GM19468 (cell line): ENCODE measurements around the gene ZNF804A.

Source experiments
- ATAC-seq: cut with Tn5 transposase; IDR thresholded peaks from one replicate; pipeline ENCODE4 v1.9.1; 2021; ENCODE audit warnings: mild to moderate bottlenecking, moderate library complexity, moderate number of reproducible peaks; ENCODE audit not compliant: unreplicated experiment; ENCODE audit errors: extremely low read depth

The ZNF804A gene

GRCh38 chr2:184598316-184599053, at the start of gene ZNF804A:
Gene ZNF804A (plus strand): TSS chr2:184598529. CDS start chr2:184598960, 431 bp downstream.
- peak; percentile 89 for ATAC-seq

DNA sequence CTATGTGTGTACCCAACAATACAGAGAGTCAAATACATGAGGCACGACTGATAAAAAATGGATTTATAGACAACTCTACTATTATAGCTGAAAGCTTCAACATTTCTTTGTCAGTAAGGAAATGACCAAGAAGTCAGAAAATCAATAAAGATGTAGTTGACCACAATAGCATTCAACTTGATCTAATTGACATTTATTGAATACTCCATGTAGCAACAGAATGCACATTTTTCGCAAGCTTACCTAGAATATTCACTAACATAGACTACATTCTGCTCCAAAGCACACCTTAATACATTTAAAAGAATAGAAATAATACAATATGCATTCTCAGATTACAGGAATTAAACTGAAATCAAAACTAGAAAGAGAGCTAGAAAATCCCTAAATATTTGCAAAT, 49.2 kb upstream of the ZNF804A start:
- no peak for ATAC-seq

- ATAC-seq = no peak
Observed at GRCh38 chr2:184551626-184552025, 46.7 kb upstream of the ZNF804A start.

DNA sequence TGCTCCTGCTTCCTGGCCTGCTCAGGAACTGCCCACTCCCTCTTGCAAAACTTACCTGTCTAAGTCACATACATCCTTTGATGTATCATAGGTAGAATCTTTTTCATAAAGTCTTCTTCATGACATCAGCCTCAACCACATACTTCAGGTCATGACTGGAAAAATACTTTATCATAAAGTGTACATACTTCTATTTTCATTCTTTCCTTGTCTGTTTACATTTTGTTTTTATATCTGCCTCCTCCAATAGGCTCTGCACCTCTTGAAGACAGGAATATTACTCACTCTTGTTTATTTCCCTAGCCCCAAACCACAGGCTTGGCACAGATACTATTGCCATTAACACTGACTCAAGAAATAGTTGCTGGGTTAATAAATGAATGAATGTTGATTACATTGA, 43.6 kb upstream of the ZNF804A start:
- no peak for ATAC-seq

- no peak for ATAC-seq
Observed at GRCh38 chr2:184555352-184555751, 43.0 kb upstream of the ZNF804A start.

DNA sequence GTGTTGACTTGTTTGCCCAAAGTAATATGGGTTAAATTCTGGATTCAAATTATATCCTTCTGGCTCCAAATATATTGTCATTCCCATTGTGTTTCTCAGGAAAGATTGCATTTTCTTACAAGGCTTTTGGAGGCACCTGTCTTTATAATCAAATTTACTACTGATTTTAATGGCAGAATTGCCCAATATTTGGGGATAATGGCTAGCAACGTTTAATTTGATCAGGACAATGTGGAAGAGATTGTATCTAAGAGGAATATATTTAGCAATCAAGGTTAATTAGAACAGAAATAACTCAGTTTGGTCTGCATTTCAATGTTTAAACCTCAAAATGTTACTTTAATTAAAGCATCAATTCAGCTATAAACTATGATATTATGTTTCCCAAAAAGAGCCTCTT, 41.7 kb upstream of the ZNF804A start:
- ATAC-seq = no peak

DNA sequence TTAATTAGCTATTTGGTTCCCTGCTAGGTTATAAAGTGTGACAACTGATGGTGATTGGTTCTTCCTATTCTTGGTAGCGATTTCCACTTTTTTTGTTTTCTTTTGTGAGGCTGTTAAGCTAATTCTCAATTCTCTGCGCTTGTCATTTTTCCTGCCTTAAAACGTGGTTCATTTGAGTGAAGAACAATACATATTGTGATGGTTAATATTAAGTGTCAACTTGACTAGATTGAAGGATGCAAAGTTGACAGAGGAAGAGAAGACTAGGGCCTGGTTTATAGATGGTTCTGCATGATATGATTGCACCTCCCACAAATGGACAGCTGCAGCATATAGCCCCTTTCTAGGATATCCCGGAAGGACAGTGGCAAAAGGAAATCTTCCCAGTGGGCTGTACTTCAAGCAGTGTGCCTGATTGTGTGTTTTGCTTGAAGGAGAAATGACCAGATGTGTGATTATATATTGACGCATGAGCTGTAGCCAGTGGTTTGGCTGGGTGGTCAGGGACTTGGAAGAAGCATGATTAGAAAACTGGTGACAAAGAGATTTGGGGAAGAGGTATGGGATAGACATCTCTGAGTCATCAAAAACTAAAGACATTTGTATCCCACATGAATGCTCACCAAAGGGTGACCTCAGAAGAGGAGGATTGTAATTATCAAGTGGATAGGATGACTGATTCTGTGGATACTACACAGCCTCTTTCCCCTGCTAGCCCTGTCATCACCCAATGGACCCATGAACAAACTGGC, 39.4 kb upstream of the ZNF804A start:
- no peak for ATAC-seq

GRCh38 chr2:184560603-184561002, 37.7 kb upstream of the ZNF804A start:
- no peak for ATAC-seq

DNA sequence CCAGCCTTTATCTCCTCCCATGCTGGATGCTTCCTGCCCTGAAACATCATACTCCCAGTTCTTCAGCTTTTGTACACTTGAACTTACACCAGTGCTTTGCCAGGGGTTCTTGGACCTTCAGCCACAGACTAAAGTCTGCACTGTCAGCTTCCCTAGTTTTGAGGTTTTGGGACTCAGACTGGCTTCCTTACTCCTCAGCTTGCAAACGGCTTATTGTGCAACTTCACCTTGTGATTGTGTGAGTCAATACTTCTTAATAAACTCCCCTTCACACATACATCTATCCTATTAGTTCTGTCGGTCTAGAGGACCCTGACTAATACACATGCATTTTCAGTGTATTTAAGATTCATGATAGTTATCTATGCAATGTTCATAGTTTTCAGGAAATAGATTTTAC, 35.8 kb upstream of the ZNF804A start:
- ATAC-seq = no peak

DNA sequence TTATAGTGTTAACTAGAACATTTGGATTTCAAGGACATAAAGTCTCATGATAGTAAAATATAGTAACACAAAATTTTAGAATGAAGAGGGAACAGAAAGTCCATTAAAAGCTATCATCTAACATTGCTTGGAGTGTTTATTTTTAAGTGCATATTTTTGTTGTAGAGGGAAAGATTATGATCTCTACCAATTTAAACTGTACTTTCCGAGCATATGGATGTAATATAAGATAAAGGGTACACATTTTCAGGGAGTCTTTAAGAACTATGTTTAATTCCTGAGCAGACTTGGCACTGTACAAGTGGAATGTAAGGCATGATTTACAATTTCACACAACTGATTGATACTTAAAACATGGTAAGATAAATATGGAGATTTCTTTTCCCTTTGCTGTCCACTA, 34.2 kb upstream of the ZNF804A start:
- no peak for ATAC-seq

- no peak for ATAC-seq
Observed at GRCh38 chr2:184566716-184567115, 31.6 kb upstream of the ZNF804A start.

- ATAC-seq = no peak
Observed at GRCh38 chr2:184577056-184577455, 21.3 kb upstream of the ZNF804A start.

DNA sequence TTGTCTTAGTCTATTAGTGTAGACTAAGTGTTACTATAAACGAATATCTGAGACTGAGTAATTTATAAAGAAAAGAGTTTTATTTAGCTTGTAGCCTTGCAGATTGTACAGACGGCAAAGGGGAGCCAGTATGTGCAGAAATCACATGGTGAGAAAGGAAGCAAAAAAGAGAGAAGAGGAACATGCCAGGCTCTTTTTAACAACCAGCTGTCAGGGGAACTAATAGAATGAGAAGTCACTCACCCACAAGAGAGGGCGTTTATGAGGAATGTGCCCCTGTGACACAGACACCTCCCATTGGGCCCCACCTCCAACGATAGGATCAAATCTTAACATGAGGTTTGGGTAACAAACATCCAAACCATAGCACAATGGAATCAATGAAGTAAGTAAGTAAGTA, 20.6 kb upstream of the ZNF804A start:
- no peak for ATAC-seq

GRCh38 chr2:184579226-184579625, 19.1 kb upstream of the ZNF804A start:
- ATAC-seq = no peak

GRCh38 chr2:184581391-184581790, 16.9 kb upstream of the ZNF804A start:
- no peak for ATAC-seq

DNA sequence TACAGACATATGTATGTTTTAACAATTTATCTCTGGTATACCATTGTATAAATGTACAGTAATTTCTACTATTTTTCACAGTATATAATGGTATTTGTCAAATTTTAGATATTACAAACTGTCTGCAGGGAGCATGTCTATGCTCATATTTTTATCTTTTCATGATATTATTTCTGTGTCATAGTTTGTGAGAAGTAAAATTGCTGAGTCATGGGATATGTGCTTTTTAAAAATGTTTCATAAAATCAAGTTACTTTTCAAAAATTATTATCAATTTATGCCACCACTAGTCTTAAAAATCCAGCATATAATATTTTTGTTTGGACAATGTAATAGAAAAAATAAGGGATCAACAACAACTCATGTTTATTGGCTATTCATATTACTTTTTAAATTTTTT, 9.1 kb upstream of the ZNF804A start:
- ATAC-seq = no peak

- ATAC-seq = no peak
Observed at GRCh38 chr2:184596819-184597411, 1.4 kb upstream of the ZNF804A start.

DNA sequence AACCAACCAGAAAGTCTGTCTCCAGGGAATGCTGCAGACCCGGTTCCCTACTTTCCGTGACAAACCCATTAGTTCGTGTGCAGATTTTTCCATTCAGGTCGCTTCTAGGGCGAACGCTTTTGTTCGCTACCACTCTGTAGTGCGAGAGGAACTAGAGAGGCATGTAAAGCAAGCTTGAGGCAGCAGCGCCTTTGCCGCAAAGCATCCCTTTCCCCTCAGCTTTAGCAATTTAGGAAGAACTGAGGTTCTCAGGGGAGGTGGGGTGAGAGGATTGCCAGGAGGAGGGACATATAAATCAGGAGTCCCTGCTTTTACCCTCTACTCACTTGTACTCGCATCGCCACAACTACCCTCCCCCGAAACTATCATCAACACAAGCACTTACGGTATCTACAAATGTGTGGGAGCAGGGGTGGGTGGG, 748 bp upstream of the ZNF804A start:
- ATAC-seq = no peak

DNA sequence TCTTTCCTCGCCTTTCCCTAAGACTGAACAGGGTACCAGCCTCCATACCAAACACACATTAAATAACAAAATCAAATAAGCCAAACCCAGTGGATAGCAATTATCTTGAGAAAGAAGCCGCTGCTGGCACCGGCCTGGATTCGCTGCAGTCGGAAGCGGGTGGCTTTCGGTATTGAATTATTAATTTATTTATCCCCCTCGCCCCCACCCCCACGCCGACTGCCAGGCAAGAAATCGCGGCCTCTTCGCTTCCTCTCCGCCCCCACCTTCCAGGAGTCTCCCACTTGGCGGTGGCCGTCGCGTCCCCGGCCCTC, 370 bp upstream of the ZNF804A start:
- ATAC-seq = no peak

GRCh38 chr2:184599054-184599871, 934 bp downstream of the ZNF804A start:
- ATAC-seq = no peak

DNA sequence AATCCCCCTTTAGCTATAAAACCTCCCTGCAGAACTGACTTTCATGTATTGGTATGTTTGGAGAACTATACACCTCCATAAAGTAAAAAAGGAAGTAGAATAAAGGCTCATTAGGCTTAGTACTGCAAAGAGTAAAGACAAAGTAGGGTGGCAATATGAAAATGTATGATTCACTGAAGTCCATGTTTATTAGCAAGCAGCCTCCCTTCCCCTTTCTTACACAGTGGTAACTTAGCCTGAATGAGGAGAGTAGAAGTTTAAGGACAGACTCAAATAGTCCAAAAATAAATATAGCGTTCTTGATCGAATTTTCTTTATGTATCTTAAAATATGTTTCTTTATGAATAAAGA, 1.5 kb downstream of the ZNF804A start:
- ATAC-seq = no peak
